Uterus (tissue), 2 donors: ENCODE data around the gene OARD1.

Experiments used
- CTCF ChIP-seq, 4 experiments: fragments of 200-600 bp in 2 of 4; fragments of 450-650 bp in 2 of 4; sonication (generic) in 2 of 4; IDR thresholded peaks; one replicate each; pipeline ENCODE4 v1.5.1; 2016 to 2019; ENCODE audit warnings: antibody characterized with exemption in 4 of 4, mild to moderate bottlenecking in 2 of 4, moderate library complexity in 1 of 4
- POLR2A ChIP-seq, 2 donors: fragments of 450-650 bp; IDR thresholded peaks; one replicate each; pipeline ENCODE4 v1.6.1; 2016; ENCODE audit warnings: antibody characterized with exemption in 2 of 2, mild to moderate bottlenecking in 1 of 2, moderate library complexity in 1 of 2

DNA sequence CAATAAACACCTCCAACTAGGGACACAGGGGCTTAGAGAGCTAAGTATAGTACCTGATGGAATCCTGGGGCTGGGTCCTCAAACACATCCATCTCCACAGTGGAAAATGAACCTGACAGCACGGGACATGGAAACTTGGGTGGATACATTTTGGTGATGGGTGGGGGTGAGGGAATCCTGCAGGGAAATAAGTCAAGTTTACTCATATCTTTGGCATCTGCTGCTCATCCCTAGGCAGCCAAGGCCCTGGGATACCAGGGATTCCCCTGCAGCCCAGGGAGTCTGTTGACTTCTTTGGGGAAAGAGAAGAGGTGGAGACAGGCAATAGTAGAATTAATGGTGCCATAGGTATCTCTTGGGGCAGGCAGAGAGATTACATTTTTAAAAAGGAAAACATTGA lies 12.6 kb downstream of the OARD1 start:
- TF ChIP-seq CTCF (IDR thresholded peaks at IDR 0.05) (no peak), POLR2A (IDR thresholded peaks at IDR 0.05) (no peak)
